Measurements from ENCODE around the gene GALNT2. TPM values are rescaled to one million over a fixed set of nuclear protein-coding genes. Genes with fewer than 3 reads are reported as not detected.
A peak's percentile ranks its signal among the peaks of the same experiment; 100 is the strongest.

Gene GALNT2
- total RNA-seq, 1 donor = 69.5 TPM

- no peak for DNase-seq (ENCODE audit: low read depth)
- no peak overlapping the region for H3K4me3 ChIP-seq (ENCODE audit: low read depth, low read length)
- TF ChIP-seq, protein P1, sequence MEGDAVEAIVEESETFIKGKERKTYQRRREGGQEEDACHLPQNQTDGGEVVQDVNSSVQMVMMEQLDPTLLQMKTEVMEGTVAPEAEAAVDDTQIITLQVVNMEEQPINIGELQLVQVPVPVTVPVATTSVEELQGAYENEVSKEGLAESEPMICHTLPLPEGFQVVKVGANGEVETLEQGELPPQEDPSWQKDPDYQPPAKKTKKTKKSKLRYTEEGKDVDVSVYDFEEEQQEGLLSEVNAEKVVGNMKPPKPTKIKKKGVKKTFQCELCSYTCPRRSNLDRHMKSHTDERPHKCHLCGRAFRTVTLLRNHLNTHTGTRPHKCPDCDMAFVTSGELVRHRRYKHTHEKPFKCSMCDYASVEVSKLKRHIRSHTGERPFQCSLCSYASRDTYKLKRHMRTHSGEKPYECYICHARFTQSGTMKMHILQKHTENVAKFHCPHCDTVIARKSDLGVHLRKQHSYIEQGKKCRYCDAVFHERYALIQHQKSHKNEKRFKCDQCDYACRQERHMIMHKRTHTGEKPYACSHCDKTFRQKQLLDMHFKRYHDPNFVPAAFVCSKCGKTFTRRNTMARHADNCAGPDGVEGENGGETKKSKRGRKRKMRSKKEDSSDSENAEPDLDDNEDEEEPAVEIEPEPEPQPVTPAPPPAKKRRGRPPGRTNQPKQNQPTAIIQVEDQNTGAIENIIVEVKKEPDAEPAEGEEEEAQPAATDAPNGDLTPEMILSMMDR (IDR thresholded peaks at IDR 0.05; ENCODE audit: insufficient read depth, low read depth, low read length) = no peak
Measured at GRCh38 chr1:230155021-230155420, 88.0 kb downstream of the GALNT2 start.

DNA sequence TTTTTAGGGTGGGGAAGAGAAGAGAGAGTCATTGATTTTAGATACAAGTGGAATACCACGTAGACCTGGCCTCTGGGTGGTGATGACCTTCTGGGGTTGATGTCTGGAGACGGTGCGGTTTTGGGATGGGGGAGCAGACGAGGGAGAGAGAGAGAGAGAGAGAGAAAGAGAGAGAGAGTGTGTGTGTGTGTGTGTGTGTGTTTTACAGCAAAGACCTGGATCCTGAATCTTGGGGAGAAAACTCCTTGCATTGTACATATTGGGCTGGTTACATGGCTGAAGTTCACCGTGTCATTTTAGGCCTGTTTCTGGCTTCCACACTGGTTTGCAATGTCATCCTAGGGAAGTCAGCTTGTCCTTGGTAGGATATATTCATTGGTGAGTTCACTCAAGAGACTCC, 89.0 kb downstream of the GALNT2 start:
- no peak for DNase-seq (ENCODE audit: low read depth)
- H3K4me3 ChIP-seq (ENCODE audit: low read depth, low read length) = no peak overlapping the region
- TF ChIP-seq, protein P1 (IDR thresholded peaks at IDR 0.05; ENCODE audit: insufficient read depth, low read depth, low read length) = no peak

GRCh38 chr1:230156536-230156935, 89.5 kb downstream of the GALNT2 start:
- TF ChIP-seq, protein P1 (IDR thresholded peaks at IDR 0.05; ENCODE audit: insufficient read depth, low read depth, low read length) = no peak
- H3K4me3 ChIP-seq (ENCODE audit: low read depth, low read length) = no peak overlapping the region
- DNase-seq (ENCODE audit: low read depth) = no peak

GRCh38 chr1:230157420-230158390, 90.7 kb downstream of the GALNT2 start:
- peak; percentile 40 for DNase-seq (ENCODE audit: low read depth)
- no peak overlapping the region for H3K4me3 ChIP-seq (ENCODE audit: low read depth, low read length)
- TF ChIP-seq, protein P1 (IDR thresholded peaks at IDR 0.05; ENCODE audit: insufficient read depth, low read depth, low read length) = no peak

- peak; percentile 10 for DNase-seq (ENCODE audit: low read depth)
- H3K4me3 ChIP-seq (ENCODE audit: low read depth, low read length) = no peak overlapping the region
- TF ChIP-seq, protein P1 (IDR thresholded peaks at IDR 0.05; ENCODE audit: insufficient read depth, low read depth, low read length) = no peak
Measured at GRCh38 chr1:230158415-230159291, 91.6 kb downstream of the GALNT2 start.

DNA sequence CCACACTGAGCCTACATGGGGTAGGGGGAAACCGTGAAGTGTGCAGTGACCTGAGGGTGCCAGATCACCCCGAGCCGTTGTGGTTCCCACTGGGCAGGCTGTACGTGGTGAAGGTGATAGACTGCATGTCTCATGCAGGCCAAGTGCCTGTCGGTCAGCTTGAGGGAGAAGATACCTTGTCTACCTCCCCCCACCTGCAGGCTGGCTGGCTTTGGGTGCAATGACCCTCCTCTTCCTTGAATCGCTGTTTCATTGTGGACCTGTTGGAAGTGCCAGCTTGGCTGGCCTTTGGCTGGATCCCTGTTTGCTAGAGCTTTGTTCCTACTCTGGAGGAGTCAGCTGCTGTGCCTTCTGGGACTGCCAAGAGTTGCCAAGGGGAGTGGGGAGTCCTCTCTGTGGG, 92.5 kb downstream of the GALNT2 start:
- H3K4me3 ChIP-seq (ENCODE audit: low read depth, low read length) = no peak overlapping the region
- TF ChIP-seq, protein P1 (IDR thresholded peaks at IDR 0.05; ENCODE audit: insufficient read depth, low read depth, low read length) = no peak
- DNase-seq (ENCODE audit: low read depth) = no peak
